Fibroblast of pulmonary artery (primary cell): ENCODE data around the gene SKIC8.
A peak's percentile ranks its signal among the peaks of the same experiment; 100 is the strongest.

Experiments
- DNase-seq: peaks from one replicate; pipeline ENCODE4 v3.0.0-alpha.2; 2010; ENCODE audit warnings: low read depth
- H3K4me3 ChIP-seq: replicated peaks from 2 replicates; pipeline ENCODE4 v1.5.1; 2011; ENCODE audit warnings: low read depth, mild to moderate bottlenecking, control low read depth, low read length, moderate library complexity
- CTCF ChIP-seq: IDR thresholded peaks from 2 replicates; pipeline ENCODE4 v1.5.1; 2011; ENCODE audit warnings: mild to moderate bottlenecking, control low read depth, low read length, inconsistent platforms; ENCODE audit errors: missing control alignments

Gene SKIC8

GRCh38 chr15:78307976-78308375 lies 8.6 kb upstream of the SKIC8 start:
- no peak overlapping the region for H3K4me3 ChIP-seq
- no peak for TF ChIP-seq CTCF
- no peak for DNase-seq

GRCh38 chr15:78306176-78306774 lies 6.9 kb upstream of the SKIC8 start:
- peak; percentile 76 for DNase-seq
- H3K4me3 ChIP-seq: no peak overlapping the region

GRCh38 chr15:78304216-78305066 lies 5.0 kb upstream of the SKIC8 start:
- no peak overlapping the region for H3K4me3 ChIP-seq
- TF ChIP-seq CTCF: no peak
- no peak for DNase-seq

More at GRCh38 chr15:78306176-78306774, 6.9 kb upstream of the SKIC8 start:
- TF ChIP-seq CTCF: no peak

- no peak for TF ChIP-seq CTCF
- H3K4me3 ChIP-seq: no peak overlapping the region
- DNase-seq: peak; percentile 59
Observed at GRCh38 chr15:78302579-78303312, 3.3 kb upstream of the SKIC8 start.

GRCh38 chr15:78301828-78302227 lies 2.4 kb upstream of the SKIC8 start:
- H3K4me3 ChIP-seq: no peak overlapping the region
- no peak for DNase-seq
- no peak for TF ChIP-seq CTCF

- no peak for TF ChIP-seq CTCF
- no peak overlapping the region for H3K4me3 ChIP-seq
- DNase-seq: no peak
Observed at GRCh38 chr15:78301326-78301725, 1.9 kb upstream of the SKIC8 start.
